Measurements from ENCODE around the gene PRRT3. TPM values are rescaled to one million over a fixed set of nuclear protein-coding genes. Genes with fewer than 3 reads are reported as not detected.

PRRT3 gene
- total RNA-seq, 2 experiments from 2014 or later, result 5.8 to 6.7 TPM

DNA sequence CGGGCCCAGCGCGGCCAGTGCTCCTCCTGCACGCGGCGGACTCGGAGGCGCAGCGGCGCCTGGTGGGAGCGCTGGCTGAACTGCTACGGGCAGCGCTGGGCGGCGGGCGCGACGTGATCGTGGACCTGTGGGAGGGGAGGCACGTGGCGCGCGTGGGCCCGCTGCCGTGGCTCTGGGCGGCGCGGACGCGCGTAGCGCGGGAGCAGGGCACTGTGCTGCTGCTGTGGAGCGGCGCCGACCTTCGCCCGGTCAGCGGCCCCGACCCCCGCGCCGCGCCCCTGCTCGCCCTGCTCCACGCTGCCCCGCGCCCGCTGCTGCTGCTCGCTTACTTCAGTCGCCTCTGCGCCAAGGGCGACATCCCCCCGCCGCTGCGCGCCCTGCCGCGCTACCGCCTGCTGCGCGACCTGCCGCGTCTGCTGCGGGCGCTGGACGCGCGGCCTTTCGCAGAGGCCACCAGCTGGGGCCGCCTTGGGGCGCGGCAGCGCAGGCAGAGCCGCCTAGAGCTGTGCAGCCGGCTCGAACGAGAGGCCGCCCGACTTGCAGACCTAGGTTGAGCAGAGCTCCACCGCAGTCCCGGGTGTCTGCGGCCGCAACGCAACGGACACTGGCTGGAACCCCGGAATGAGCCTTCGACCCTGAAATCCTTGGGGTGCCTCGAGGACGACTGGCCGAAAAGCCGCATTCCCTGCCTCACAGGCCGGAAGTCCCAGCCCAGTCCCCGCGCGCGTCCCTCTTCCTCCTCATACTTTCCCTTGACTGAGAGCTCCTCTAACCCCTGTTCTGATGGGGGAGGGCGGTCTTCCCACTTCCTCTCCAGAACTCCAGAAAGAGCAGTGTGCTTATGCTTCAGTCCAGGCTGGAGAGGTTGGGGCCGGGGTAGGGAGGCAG lies 36.7 kb downstream of the PRRT3 start:
- intact Hi-C loops (cut with micrococcal nuclease), result loop anchor here (1.0 kb wide), 1 partner anchor 25 kb away; the partner anchor contains the start of gene JAGN1
- no peak overlapping the region for H3K27ac Mint-ChIP-seq
- peaks cover 5% of the 10 kb centered on the region for H3K27me3 Mint-ChIP-seq (ENCODE audit: low read depth)
- H3K36me3 Mint-ChIP-seq (ENCODE audit: low read depth), result no peaks in the 10 kb centered on the region
- H3K4me3 Mint-ChIP-seq, result peak overlapping the region; percentile 71
- H3K9me3 Mint-ChIP-seq, result no peaks in the 10 kb centered on the region
- peaks cover 13% of the 10 kb centered on the region for H3K4me1 Mint-ChIP-seq (ENCODE audit: low read depth)
- peak; percentile 47 for DNase-seq
- CTCF ChIA-PET, result interaction anchor here (0.5 to 3.0 kb wide), 5 partner anchors 12 to 108 kb away, joined by 3 to 19 read pairs (median 4); partner anchors contain the start of genes IL17RE and JAGN1

- no peaks in the 10 kb centered on the region for H3K36me3 Mint-ChIP-seq (ENCODE audit: low read depth)
- H3K27me3 Mint-ChIP-seq (ENCODE audit: low read depth), result peaks cover 5% of the 10 kb centered on the region
Observed at GRCh38 chr3:9914559-9915253, 37.5 kb downstream of the PRRT3 start.

GRCh38 chr3:9914011-9914410 lies 38.2 kb downstream of the PRRT3 start:
- H3K27ac Mint-ChIP-seq, result no peak overlapping the region

More at GRCh38 chr3:9914559-9915253, 37.5 kb downstream of the PRRT3 start:
- intact Hi-C loops (cut with micrococcal nuclease), result loop anchor here (1.0 kb wide), 1 partner anchor 24 kb away; the partner anchor contains the start of gene JAGN1
- Mint-ChIP-seq H3K4me3 (peak overlapping the region; percentile 43), H3K9me3 (no peaks in the 10 kb centered on the region), H3K27ac (no peak overlapping the region), H3K4me1 (ENCODE audit: low read depth) (peaks cover 16% of the 10 kb centered on the region)
- CTCF ChIA-PET, result interaction anchor here (0.8 to 1.0 kb wide), 2 partner anchors 18 to 20 kb away, joined by 3 to 4 read pairs; no protein-coding TSS in a partner anchor
- no peak for DNase-seq

GRCh38 chr3:9913601-9914000 lies 38.6 kb downstream of the PRRT3 start:
- H3K9me3 Mint-ChIP-seq, result no peaks in the 10 kb centered on the region
- no peak for DNase-seq
- intact Hi-C loops (cut with micrococcal nuclease), result no loop called here
- H3K4me1 Mint-ChIP-seq (ENCODE audit: low read depth), result peaks cover 23% of the 10 kb centered on the region
- peaks cover 5% of the 10 kb centered on the region for H3K27me3 Mint-ChIP-seq (ENCODE audit: low read depth)
- no peaks in the 10 kb centered on the region for H3K36me3 Mint-ChIP-seq (ENCODE audit: low read depth)
- H3K4me3 Mint-ChIP-seq, result no peak overlapping the region
- no peak overlapping the region for H3K27ac Mint-ChIP-seq
- CTCF ChIA-PET, result interaction anchor here (0.7 to 1.4 kb wide), 4 partner anchors 19 to 206 kb away, joined by 3 read pairs; no protein-coding TSS in a partner anchor

More at GRCh38 chr3:9914011-9914410, 38.2 kb downstream of the PRRT3 start:
- CTCF ChIA-PET, result interaction anchor here (0.7 to 1.0 kb wide), 4 partner anchors 18 to 206 kb away, joined by 3 to 4 read pairs (median 3); no protein-coding TSS in a partner anchor
- Mint-ChIP-seq H3K36me3 (ENCODE audit: low read depth) (no peaks in the 10 kb centered on the region), H3K9me3 (no peaks in the 10 kb centered on the region), H3K27me3 (ENCODE audit: low read depth) (peaks cover 5% of the 10 kb centered on the region), H3K4me3 (no peak overlapping the region), H3K4me1 (ENCODE audit: low read depth) (peaks cover 22% of the 10 kb centered on the region)
- no peak for DNase-seq
- intact Hi-C loops (cut with micrococcal nuclease), result no loop called here

DNA sequence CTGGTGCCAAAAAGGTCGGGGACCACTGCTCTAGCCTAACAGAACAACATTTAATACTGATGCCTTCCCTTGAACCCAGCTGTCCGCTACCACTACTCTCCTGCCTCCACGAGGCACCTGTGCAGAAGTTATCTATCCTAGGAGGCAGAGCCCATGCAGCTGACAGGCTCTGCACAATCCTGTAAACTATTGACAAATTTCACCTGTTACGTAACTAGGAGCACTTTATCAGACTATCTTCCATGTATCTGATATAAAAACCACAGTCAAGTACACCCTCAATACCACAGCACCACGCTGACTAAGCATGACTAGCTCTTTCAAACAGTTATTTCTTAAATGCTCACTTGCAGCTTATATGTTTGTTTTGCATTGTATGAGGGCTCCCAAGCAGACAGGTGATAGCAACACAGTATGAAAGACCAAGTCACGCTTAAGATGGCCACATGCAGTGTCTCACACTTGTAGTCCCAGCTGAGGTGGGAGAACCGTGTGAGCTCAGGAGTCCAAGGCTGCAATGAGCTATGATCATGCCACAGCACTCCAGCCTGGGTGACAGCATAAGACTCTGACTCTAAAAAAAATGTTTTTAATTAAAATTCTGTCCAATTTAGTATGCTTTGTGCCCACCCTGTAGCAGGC lies 39.8 kb downstream of the PRRT3 start:
- CTCF ChIA-PET, result interaction anchor here (1.0 to 1.4 kb wide), 3 partner anchors 19 to 85 kb away, joined by 3 read pairs; partner anchors contain the start of gene CRELD1
- Mint-ChIP-seq H3K27me3 (ENCODE audit: low read depth) (peaks cover 5% of the 10 kb centered on the region), H3K4me1 (ENCODE audit: low read depth) (peaks cover 23% of the 10 kb centered on the region), H3K27ac (no peak overlapping the region), H3K4me3 (no peak overlapping the region), H3K9me3 (no peaks in the 10 kb centered on the region), H3K36me3 (ENCODE audit: low read depth) (no peaks in the 10 kb centered on the region)
- DNase-seq, result no peak
- intact Hi-C loops (cut with micrococcal nuclease), result no loop called here

GRCh38 chr3:9911863-9912262 lies 40.3 kb downstream of the PRRT3 start:
- H3K36me3 Mint-ChIP-seq (ENCODE audit: low read depth), result no peaks in the 10 kb centered on the region
- no peaks in the 10 kb centered on the region for H3K9me3 Mint-ChIP-seq
- H3K4me3 Mint-ChIP-seq, result no peak overlapping the region
- intact Hi-C loops (cut with micrococcal nuclease), result no loop called here
- H3K27me3 Mint-ChIP-seq (ENCODE audit: low read depth), result peaks cover 5% of the 10 kb centered on the region
- peaks cover 23% of the 10 kb centered on the region for H3K4me1 Mint-ChIP-seq (ENCODE audit: low read depth)
- H3K27ac Mint-ChIP-seq, result no peak overlapping the region
- CTCF ChIA-PET, result interaction anchor here (1.0 to 1.3 kb wide), 3 partner anchors 20 to 85 kb away, joined by 3 read pairs; partner anchors contain the start of gene CRELD1
- no peak for DNase-seq

DNA sequence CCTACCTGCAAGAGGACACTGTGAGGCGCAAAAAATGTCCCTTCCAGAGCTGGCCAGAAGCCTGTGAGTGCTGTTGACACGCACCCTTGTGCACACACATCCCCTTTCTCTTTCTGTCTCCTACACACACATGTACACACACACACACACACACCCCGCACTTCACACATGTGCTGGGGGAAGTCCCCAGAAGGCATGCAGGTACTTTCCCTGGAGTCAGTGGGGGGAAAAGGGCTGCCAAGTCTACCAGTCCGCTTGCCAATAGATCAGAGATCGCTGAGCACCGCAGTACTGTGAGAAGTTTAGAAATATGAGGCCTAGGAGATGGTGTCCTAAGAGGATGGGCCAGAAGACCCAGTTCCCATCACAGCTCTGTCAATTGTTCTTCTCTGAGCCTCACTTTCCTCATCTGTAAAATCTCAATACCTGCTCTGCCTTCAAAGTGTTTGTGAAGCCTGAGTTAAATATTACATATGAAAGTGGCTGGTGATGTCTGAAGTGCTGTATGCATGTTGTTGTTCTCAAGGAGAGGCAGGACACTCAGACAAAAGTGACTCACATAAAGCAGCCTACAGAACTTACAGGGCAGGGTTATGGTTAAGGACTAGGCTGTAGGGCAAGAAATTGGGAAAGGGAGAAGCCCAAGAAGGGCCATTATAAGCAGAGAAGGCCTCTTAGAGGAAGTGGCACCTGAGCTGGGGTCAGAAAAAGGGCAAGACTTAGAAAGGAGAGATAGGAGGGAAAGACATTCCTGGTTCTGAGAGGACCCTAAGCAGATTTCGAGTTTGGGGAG lies 42.8 kb downstream of the PRRT3 start:
- H3K4me1 Mint-ChIP-seq (ENCODE audit: low read depth), result peaks cover 10% of the 10 kb centered on the region
- H3K9me3 Mint-ChIP-seq, result no peaks in the 10 kb centered on the region
- DNase-seq, result peak; percentile 32
- no peaks in the 10 kb centered on the region for H3K36me3 Mint-ChIP-seq (ENCODE audit: low read depth)
- intact Hi-C loops (cut with micrococcal nuclease), result no loop called here
- H3K27ac Mint-ChIP-seq, result no peak overlapping the region
- no peak overlapping the region for H3K4me3 Mint-ChIP-seq
- CTCF ChIA-PET, result no interaction called here
- H3K27me3 Mint-ChIP-seq (ENCODE audit: low read depth), result peaks cover 4% of the 10 kb centered on the region

- Mint-ChIP-seq H3K27me3 (ENCODE audit: low read depth) (peaks cover 4% of the 10 kb centered on the region), H3K9me3 (no peaks in the 10 kb centered on the region), H3K36me3 (ENCODE audit: low read depth) (no peaks in the 10 kb centered on the region), H3K4me3 (no peak overlapping the region), H3K27ac (no peak overlapping the region), H3K4me1 (ENCODE audit: low read depth) (peaks cover 18% of the 10 kb centered on the region)
- intact Hi-C loops (cut with micrococcal nuclease), result no loop called here
- CTCF ChIA-PET, result interaction anchor here (1.2 to 1.4 kb wide), 2 partner anchors 8 to 13 kb away, joined by 3 read pairs; partner anchors contain the start of gene IL17RC
- no peak for DNase-seq
Observed at GRCh38 chr3:9908286-9908685, 43.9 kb downstream of the PRRT3 start.

DNA sequence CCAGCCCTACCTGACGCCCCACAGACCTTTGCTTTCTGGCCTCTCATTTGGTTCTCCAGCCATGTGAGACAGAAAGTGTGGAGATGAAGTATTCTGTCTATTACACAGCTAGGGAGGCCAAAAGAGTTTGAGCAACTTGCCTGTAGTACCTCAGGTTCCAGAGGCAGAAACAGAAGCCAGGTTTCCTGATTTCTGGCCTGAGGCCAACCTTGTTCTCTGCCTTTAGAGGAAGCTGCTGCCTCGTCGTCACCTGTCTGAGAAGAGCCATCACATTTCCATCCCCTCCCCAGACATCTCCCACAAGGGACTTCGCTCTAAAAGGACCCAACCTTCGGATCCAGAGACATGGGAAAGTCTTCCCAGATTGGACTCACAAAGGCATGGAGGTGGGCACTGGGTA lies 45.7 kb downstream of the PRRT3 start:
- CTCF ChIA-PET, result interaction anchor here (0.5 kb wide), 1 partner anchor 26 kb away, joined by 4 read pairs; no protein-coding TSS in a partner anchor
- Mint-ChIP-seq H3K4me1 (ENCODE audit: low read depth) (peaks cover 33% of the 10 kb centered on the region), H3K27me3 (ENCODE audit: low read depth) (peaks cover 3% of the 10 kb centered on the region), H3K9me3 (no peaks in the 10 kb centered on the region), H3K4me3 (no peak overlapping the region), H3K36me3 (ENCODE audit: low read depth) (no peaks in the 10 kb centered on the region), H3K27ac (no peak overlapping the region)
- intact Hi-C loops (cut with micrococcal nuclease), result no loop called here
- no peak for DNase-seq

DNA sequence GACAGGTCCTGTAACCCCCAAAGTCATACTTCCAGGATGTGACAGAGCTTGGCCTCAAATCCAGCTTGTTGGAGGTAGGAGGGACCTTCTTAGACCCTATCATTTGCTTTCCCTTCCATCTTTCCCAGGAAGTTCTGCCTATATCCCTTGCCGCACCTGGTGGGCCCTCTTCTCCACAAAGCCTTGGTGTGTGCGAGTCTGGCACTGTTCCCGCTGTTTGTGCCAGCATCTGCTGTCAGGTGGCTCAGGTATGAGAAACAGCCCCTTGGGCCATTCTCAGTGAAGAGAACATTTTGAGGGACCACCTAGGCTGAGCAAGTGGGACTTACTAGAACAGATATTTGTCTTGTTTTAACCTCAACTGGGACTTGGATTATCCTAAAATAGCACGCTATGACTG lies 48.3 kb downstream of the PRRT3 start:
- Mint-ChIP-seq H3K9me3 (no peaks in the 10 kb centered on the region), H3K27ac (no peak overlapping the region), H3K4me3 (no peak overlapping the region), H3K36me3 (ENCODE audit: low read depth) (no peaks in the 10 kb centered on the region), H3K4me1 (ENCODE audit: low read depth) (peaks cover 28% of the 10 kb centered on the region), H3K27me3 (ENCODE audit: low read depth) (no peaks in the 10 kb centered on the region)
- CTCF ChIA-PET, result interaction anchor here (1.6 kb wide), 1 partner anchor 10 kb away, joined by 5 read pairs; no protein-coding TSS in a partner anchor
- intact Hi-C loops (cut with micrococcal nuclease), result loop anchor here (2.0 kb wide), 1 partner anchor 59 kb away; the partner anchor contains the start of gene RPUSD3
- DNase-seq, result no peak

- DNase-seq, result peak; percentile 34
- no peaks in the 10 kb centered on the region for H3K27me3 Mint-ChIP-seq (ENCODE audit: low read depth)
- H3K4me3 Mint-ChIP-seq, result no peak overlapping the region
- H3K9me3 Mint-ChIP-seq, result no peaks in the 10 kb centered on the region
- H3K27ac Mint-ChIP-seq, result no peak overlapping the region
- intact Hi-C loops (cut with micrococcal nuclease), result loop anchor here (2.0 kb wide), 1 partner anchor 58 kb away; the partner anchor contains the start of gene RPUSD3
- H3K36me3 Mint-ChIP-seq (ENCODE audit: low read depth), result no peaks in the 10 kb centered on the region
- peaks cover 35% of the 10 kb centered on the region for H3K4me1 Mint-ChIP-seq (ENCODE audit: low read depth)
- CTCF ChIA-PET, result interaction anchor here (1.0 to 1.6 kb wide), 4 partner anchors 10 to 30 kb away, joined by 3 to 9 read pairs (median 4); partner anchors contain the start of genes CRELD1 and JAGN1
Observed at GRCh38 chr3:9903238-9903624, 49.0 kb downstream of the PRRT3 start.
